IMR-90 (cell line): ENCODE measurements around the gene ATG7. TPM values are rescaled to one million over a fixed set of nuclear protein-coding genes. Genes with fewer than 3 reads are reported as not detected.

Source experiments
- ATAC-seq: fragments of 200-7000 bp; cut with Tn5 transposase; 2 replicates; pipeline ENCODE4 v1.9.1; 2020; ENCODE audit warnings: low read depth, mild to moderate bottlenecking, moderate library complexity
- BruUV-seq: library from RNA; stranded (reverse); fragments of 400-500 nt; replicated peaks from 2 replicates; lab custom pipeline; 2021; lab: Mats Ljungman, UMichigan
- CTCF ChIA-PET: fragments of 300-600 bp; formaldehyde crosslinking; extraction: SDS; loops from one replicate; lab custom pipeline; 2021; ENCODE audit warnings: antibody characterized with exemption; lab: Yijun Ruan, JAX
- POLR2A ChIA-PET: fragments of 300-600 bp; sonication (Branson Sonifier 250); formaldehyde crosslinking; loops from one replicate; lab custom pipeline; 2022; ENCODE audit warnings: antibody characterized with exemption; ENCODE audit not compliant: unreplicated experiment; lab: Charles Lee
- DNase-seq: peaks from one replicate; pipeline ENCODE4 v3.0.0; 2013
- H2AFZ ChIP-seq: replicated peaks from 2 replicates; pipeline ENCODE3; 2013; ENCODE audit warnings: low read length, mild to moderate bottlenecking; ENCODE audit not compliant: poor library complexity
- H2AK5ac ChIP-seq: 2 replicates; pipeline ENCODE4 v1.6.1; 2013; ENCODE audit warnings: low read depth, low read length, inconsistent platforms
- H2AK9ac ChIP-seq: replicated peaks from 2 replicates; pipeline ENCODE3; 2013; ENCODE audit warnings: mild to moderate bottlenecking, low read depth, low read length, moderate library complexity; ENCODE audit not compliant: poor library complexity
- H2BK120ac ChIP-seq: 2 replicates; pipeline ENCODE4 v1.6.1; 2013; ENCODE audit warnings: low read depth, low read length, inconsistent platforms
- H2BK15ac ChIP-seq: 3 replicates; pipeline ENCODE4 v1.6.1; 2013; ENCODE audit warnings: low read depth, low read length, inconsistent platforms
- H2BK20ac ChIP-seq: 2 replicates; pipeline ENCODE4 v1.6.1; 2013; ENCODE audit warnings: low read depth, mild to moderate bottlenecking, inconsistent platforms, low read length, moderate library complexity
- H2BK5ac ChIP-seq: 2 replicates; pipeline ENCODE4 v1.6.1; 2013; ENCODE audit warnings: mild to moderate bottlenecking, low read depth, low read length, inconsistent platforms; ENCODE audit not compliant: poor library complexity, severe bottlenecking
- H3K14ac ChIP-seq: replicated peaks from 2 replicates; pipeline ENCODE4 v1.6.1; 2013; ENCODE audit warnings: low read depth, low read length, inconsistent platforms
- H3K18ac ChIP-seq: 2 replicates; pipeline ENCODE4 v1.6.1; 2013; ENCODE audit warnings: low read depth, low read length, control low read depth
- H3K23ac ChIP-seq: 2 replicates; pipeline ENCODE4 v1.6.1; 2013; ENCODE audit warnings: low read depth, low read length, inconsistent platforms
- H3K27ac ChIP-seq: 2 replicates; pipeline ENCODE4 v1.5.1; 2013; ENCODE audit warnings: mild to moderate bottlenecking, control low read depth, low read length; ENCODE audit not compliant: insufficient read depth
- H3K27me3 ChIP-seq: 2 replicates; pipeline ENCODE4 v1.6.1; 2013; ENCODE audit warnings: low read length; ENCODE audit not compliant: control insufficient read depth, insufficient read depth
- H3K36me3 ChIP-seq: 2 replicates; pipeline ENCODE4 v1.6.1; 2013; ENCODE audit warnings: low read length, mixed read lengths; ENCODE audit not compliant: control insufficient read depth, insufficient read depth
- H3K4ac ChIP-seq: 2 replicates; pipeline ENCODE4 v1.6.1; 2013; ENCODE audit warnings: low read depth, low read length, inconsistent platforms
- H3K4me1 ChIP-seq: 2 replicates; pipeline ENCODE4 v1.6.1; 2013; ENCODE audit warnings: low read length, mixed read lengths; ENCODE audit not compliant: control insufficient read depth, insufficient read depth
- H3K4me2 ChIP-seq: 2 replicates; pipeline ENCODE4 v1.6.1; 2013; ENCODE audit warnings: low read depth, mild to moderate bottlenecking, control low read depth, low read length, moderate library complexity
- H3K4me3 ChIP-seq: 2 replicates; pipeline ENCODE4 v1.5.1; 2013; ENCODE audit warnings: low read depth, mild to moderate bottlenecking, control low read depth, low read length, moderate library complexity; ENCODE audit not compliant: insufficient read depth
- H3K56ac ChIP-seq: 2 replicates; pipeline ENCODE4 v1.6.1; 2013; ENCODE audit warnings: low read length, inconsistent platforms; ENCODE audit not compliant: insufficient read depth; ENCODE audit errors: extremely low read depth
- H3K79me1 ChIP-seq, 2 experiments: 2 replicates each; pipeline ENCODE4 v1.6.1; 2013; ENCODE audit warnings: low read length in 2 of 2, inconsistent platforms in 1 of 2, low read depth in 1 of 2
- H3K9ac ChIP-seq: 2 replicates; pipeline ENCODE4 v1.6.1; 2013; ENCODE audit warnings: low read depth, low read length, control low read depth
- H3K9me1 ChIP-seq: 2 replicates; pipeline ENCODE4 v1.6.1; 2013; ENCODE audit warnings: low read length, inconsistent platforms; ENCODE audit not compliant: insufficient read depth
- H3K9me3 ChIP-seq: 2 replicates; pipeline ENCODE4 v1.6.1; 2013; ENCODE audit warnings: low read length; ENCODE audit not compliant: control insufficient read depth, insufficient read depth
- H4K20me1 ChIP-seq: 2 replicates; pipeline ENCODE4 v1.6.1; 2013; ENCODE audit warnings: low read length, inconsistent platforms; ENCODE audit not compliant: insufficient read depth
- H4K5ac ChIP-seq: 2 replicates; pipeline ENCODE4 v1.6.1; 2013; ENCODE audit warnings: mild to moderate bottlenecking, low read depth, low read length, control low read depth
- H4K8ac ChIP-seq, 2 experiments: 2 replicates each; pipeline ENCODE4 v1.6.1; 2013; ENCODE audit warnings: low read depth in 2 of 2, low read length in 2 of 2, control low read depth in 1 of 2, inconsistent platforms in 1 of 2
- H4K91ac ChIP-seq: 2 replicates; pipeline ENCODE4 v1.6.1; 2013; ENCODE audit warnings: low read depth, low read length, inconsistent platforms; ENCODE audit not compliant: insufficient read depth
- BHLHE40 ChIP-seq: fragments of 150-350 bp; IDR thresholded peaks from 2 replicates; pipeline ENCODE4 v1.6.1; 2016; ENCODE audit warnings: mild to moderate bottlenecking, low read depth, low read length
- CEBPB ChIP-seq: IDR thresholded peaks from 2 replicates; pipeline ENCODE4 v1.6.1; 2012; ENCODE audit warnings: low read depth, low read length, improper control_type of control experiment
- ELK1 ChIP-seq: fragments of 150-350 bp; IDR thresholded peaks from 2 replicates; pipeline ENCODE4 v1.6.1; 2016; ENCODE audit warnings: low read depth, mild to moderate bottlenecking, low read length, moderate library complexity, borderline replicate concordance
- MAFK ChIP-seq: IDR thresholded peaks from 2 replicates; pipeline ENCODE4 v1.6.1; 2012; ENCODE audit warnings: low read depth, low read length, improper control_type of control experiment
- POLR2A ChIP-seq: IDR thresholded peaks from 2 replicates; pipeline ENCODE4 v1.6.1; 2012; ENCODE audit warnings: mild to moderate bottlenecking, low read depth, low read length
- RCOR1 ChIP-seq: IDR thresholded peaks from 2 replicates; pipeline ENCODE4 v1.6.1; 2012; ENCODE audit warnings: mild to moderate bottlenecking, low read length, improper control_type of control experiment; ENCODE audit not compliant: insufficient replicate concordance
- SMC3 ChIP-seq: fragments of 150-350 bp; IDR thresholded peaks from 2 replicates; pipeline ENCODE4 v1.6.1; 2016; ENCODE audit warnings: low read depth, mild to moderate bottlenecking, antibody characterized with exemption, low read length, moderate library complexity
- WGBS, 2 experiments: methylation state at CpG; one replicate each; pipeline versions ENCODE4 v1.1.5 to v1.1.7; 2013; ENCODE audit warnings: missing lambda C conversion rate in 2 of 2; ENCODE audit not compliant: insufficient read length in 1 of 2; ENCODE audit errors: extremely low coverage in 2 of 2; 5-methylcytosine and 5-hydroxymethylcytosine counted together
- dilution Hi-C: fragments of 300-500 bp; cut with HindIII; formaldehyde crosslinking; loops from one replicate; pipeline ENCODE4 v1.14.3; 2018; ENCODE audit warnings: low sequenced_read_pairs; ENCODE audit not compliant: unreplicated experiment
- in situ Hi-C: fragments of 300-500 bp; cut with MboI; formaldehyde crosslinking; loops from 3 replicates; pipeline ENCODE4 v1.14.3; 2019; ENCODE audit warnings: low sequenced_read_pairs, inconsistent platforms, mixed read lengths
- intact Hi-C: fragments of 100-400 bp; cut with micrococcal nuclease; formaldehyde crosslinking; loops from 2 replicates; pipeline ENCODE4 v1.10.0; 2022
- polyA plus RNA-seq, 3 experiments: library from polyadenylated mRNA; depleted of rRNA; stranded (reverse); fragments of >200 nt; gene quantifications; 2 replicates each; pipeline ENCODE4 v1.2.3, GENCODE V29; 2012; ENCODE audit warnings: low replicate concordance in 1 of 3
- total RNA-seq: library from RNA; depleted of rRNA; stranded (reverse); fragments of >200 nt; gene quantifications from 2 replicates; pipeline ENCODE4 v1.2.3, GENCODE V29; 2012
- TF ChIP-seq, protein P1 (sequence below): conservative IDR thresholded peaks from 2 replicates; pipeline ENCODE4 v1.5.1; 2012; ENCODE audit warnings: mild to moderate bottlenecking, low read depth, low read length, improper control_type of control experiment
- TF ChIP-seq, protein P2 (sequence below): fragments of 150-350 bp; IDR thresholded peaks from 2 replicates; pipeline ENCODE4 v1.6.1; 2017; ENCODE audit warnings: mild to moderate bottlenecking, antibody characterized with exemption, low read length, low read depth

The ATG7 gene
- total and polyA plus RNA-seq, 2 of the 4 experiments (the other 2 are of a cell fraction) = 15.6 to 51.4 TPM

DNA sequence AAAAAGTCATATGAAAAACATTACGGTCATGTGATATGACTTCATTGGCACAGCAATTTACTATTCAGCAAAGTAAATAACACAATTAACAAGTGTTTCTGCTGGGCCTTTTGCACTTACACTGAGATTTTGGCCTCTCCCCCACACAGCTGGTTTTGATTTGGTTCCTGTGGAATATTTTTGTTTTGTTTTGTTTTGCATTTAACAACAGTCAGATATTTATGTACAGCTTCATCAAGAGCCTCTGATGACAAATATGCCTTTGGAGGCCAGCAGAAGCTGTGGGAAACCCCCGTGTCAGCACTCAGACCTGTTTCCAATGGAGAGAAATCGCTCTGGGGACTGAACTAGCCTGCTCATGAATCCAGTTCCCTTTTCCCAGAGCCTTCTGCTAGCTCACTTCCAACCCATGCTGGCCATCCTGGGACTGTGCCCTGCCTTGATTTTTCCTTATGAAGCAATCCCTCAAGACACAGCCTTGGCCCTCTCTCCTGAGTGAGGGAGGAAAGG is 161.9 kb downstream of the ATG7 start:
- Histone ChIP-seq H3K4me1 (peaks cover 4% of the 10 kb centered on the region), H3K23ac (no peak overlapping the region), H3K27me3 (no peaks in the 10 kb centered on the region), H2BK120ac (no peak overlapping the region), H3K4me3 (no peak overlapping the region), H2BK20ac (no peak overlapping the region), H3K4ac (no peak overlapping the region), H2AK9ac (no peak overlapping the region), H2BK15ac (no peak overlapping the region), H3K9ac (no peak overlapping the region), H4K5ac (no peak overlapping the region; the same call in 1 of the 2 replicates), H3K79me1 (no peaks in the 10 kb centered on the region), H3K56ac (no peak overlapping the region), H2AFZ (no peak overlapping the region), H3K4me2 (peak overlapping the region; percentile 8), H3K9me1 (peaks cover 3% of the 10 kb centered on the region), H3K36me3 (no peaks in the 10 kb centered on the region), H3K27ac (peak overlapping the region; percentile 27; the same call in 1 of the 2 replicates), H3K14ac (no peak overlapping the region), H4K20me1 (no peaks in the 10 kb centered on the region), H4K8ac (no peak overlapping the region), H3K9me3 (no peaks in the 10 kb centered on the region), H3K18ac (peak overlapping the region; percentile 48; the same call in 1 of the 2 replicates), H4K91ac (no peak overlapping the region), H2BK5ac (no peak overlapping the region), H2AK5ac (no peak overlapping the region; the same call in 1 of the 2 replicates)
- POLR2A ChIA-PET = no interaction called here
- intact Hi-C loops = no loop called here
- ATAC-seq (peak; percentile 73), DNase-seq (peak; percentile 73)
- WGBS, 2 experiments = no CpG with 5 or more reads among the region's 3 CpGs
- in situ Hi-C loops = no loop called here
- CTCF ChIA-PET = interaction anchor here (0.6 kb wide), 1 partner anchor 25 kb away, joined by 8 read pairs; no protein-coding TSS in a partner anchor
- no peak for TF ChIP-seq ELK1
- TF ChIP-seq POLR2A = no peak
- TF ChIP-seq SMC3 = no peak
- TF ChIP-seq RCOR1 = no peak
- TF ChIP-seq MAFK = no peak
- no peak for TF ChIP-seq BHLHE40
- TF ChIP-seq, protein P1, sequence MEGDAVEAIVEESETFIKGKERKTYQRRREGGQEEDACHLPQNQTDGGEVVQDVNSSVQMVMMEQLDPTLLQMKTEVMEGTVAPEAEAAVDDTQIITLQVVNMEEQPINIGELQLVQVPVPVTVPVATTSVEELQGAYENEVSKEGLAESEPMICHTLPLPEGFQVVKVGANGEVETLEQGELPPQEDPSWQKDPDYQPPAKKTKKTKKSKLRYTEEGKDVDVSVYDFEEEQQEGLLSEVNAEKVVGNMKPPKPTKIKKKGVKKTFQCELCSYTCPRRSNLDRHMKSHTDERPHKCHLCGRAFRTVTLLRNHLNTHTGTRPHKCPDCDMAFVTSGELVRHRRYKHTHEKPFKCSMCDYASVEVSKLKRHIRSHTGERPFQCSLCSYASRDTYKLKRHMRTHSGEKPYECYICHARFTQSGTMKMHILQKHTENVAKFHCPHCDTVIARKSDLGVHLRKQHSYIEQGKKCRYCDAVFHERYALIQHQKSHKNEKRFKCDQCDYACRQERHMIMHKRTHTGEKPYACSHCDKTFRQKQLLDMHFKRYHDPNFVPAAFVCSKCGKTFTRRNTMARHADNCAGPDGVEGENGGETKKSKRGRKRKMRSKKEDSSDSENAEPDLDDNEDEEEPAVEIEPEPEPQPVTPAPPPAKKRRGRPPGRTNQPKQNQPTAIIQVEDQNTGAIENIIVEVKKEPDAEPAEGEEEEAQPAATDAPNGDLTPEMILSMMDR = no peak
- TF ChIP-seq, protein P2, sequence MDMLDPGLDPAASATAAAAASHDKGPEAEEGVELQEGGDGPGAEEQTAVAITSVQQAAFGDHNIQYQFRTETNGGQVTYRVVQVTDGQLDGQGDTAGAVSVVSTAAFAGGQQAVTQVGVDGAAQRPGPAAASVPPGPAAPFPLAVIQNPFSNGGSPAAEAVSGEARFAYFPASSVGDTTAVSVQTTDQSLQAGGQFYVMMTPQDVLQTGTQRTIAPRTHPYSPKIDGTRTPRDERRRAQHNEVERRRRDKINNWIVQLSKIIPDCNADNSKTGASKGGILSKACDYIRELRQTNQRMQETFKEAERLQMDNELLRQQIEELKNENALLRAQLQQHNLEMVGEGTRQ = no peak
- TF ChIP-seq CEBPB = no peak
- BruUV-seq = no TSS peak
- dilution Hi-C loops = no loop called here
